HEK293T (cell line): ENCODE results near the gene SOX13.
"Not testable (repeated sequence)": the region's sequence is repeated elsewhere in the genome, so short reads cannot be mapped to it uniquely, and the experiment has no call there.

Experiments
- CTCF ChIA-PET: fragments of 350-600 bp; formaldehyde crosslinking; extraction: SDS; loops from one replicate; lab custom pipeline; 2021; ENCODE audit warnings: antibody characterized with exemption, inconsistent platforms; lab: Yijun Ruan, JAX
- POLR2A ChIA-PET: fragments of 350-600 bp; formaldehyde crosslinking; extraction: SDS; loops from one replicate; lab custom pipeline; 2020; ENCODE audit warnings: antibody characterized with exemption, inconsistent platforms; lab: Yijun Ruan, JAX
- DNase-seq: peaks from one replicate; pipeline ENCODE4 v3.0.0; 2012; ENCODE audit warnings: mixed read lengths; ENCODE audit errors: extremely low spot score
- ARNT ChIP-seq: fragments of 450-650 bp; IDR thresholded peaks from 2 replicates; pipeline ENCODE4 v1.6.1; 2017; ENCODE audit warnings: mild to moderate bottlenecking
- BHLHE40 ChIP-seq: fragments of 450-650 bp; IDR thresholded peaks from 2 replicates; pipeline ENCODE4 v1.6.1; 2016; ENCODE audit warnings: mild to moderate bottlenecking, moderate library complexity, borderline replicate concordance
- CTBP1 ChIP-seq: fragments of 450-650 bp; IDR thresholded peaks from 2 replicates; pipeline ENCODE4 v1.6.1; 2016; ENCODE audit warnings: borderline replicate concordance
- ELF4 ChIP-seq: fragments of 450-650 bp; IDR thresholded peaks from 2 replicates; pipeline ENCODE4 v1.6.1; 2017; ENCODE audit warnings: antibody characterized with exemption
- FOXA1 ChIP-seq: fragments of 450-650 bp; IDR thresholded peaks from 2 replicates; pipeline ENCODE4 v1.6.1; 2016; ENCODE audit warnings: mild to moderate bottlenecking
- FOXK2 ChIP-seq: fragments of 450-650 bp; IDR thresholded peaks from 2 replicates; pipeline ENCODE4 v1.6.1; 2016; ENCODE audit warnings: mild to moderate bottlenecking
- FOXM1 ChIP-seq: fragments of 450-650 bp; IDR thresholded peaks from 2 replicates; pipeline ENCODE4 v1.6.1; 2017; ENCODE audit warnings: mild to moderate bottlenecking, borderline replicate concordance
- HDGF ChIP-seq: fragments of 450-650 bp; IDR thresholded peaks from 2 replicates; pipeline ENCODE4 v1.6.1; 2017; ENCODE audit warnings: antibody characterized with exemption, borderline replicate concordance
- L3MBTL2 ChIP-seq: fragments of 450-650 bp; conservative IDR thresholded peaks from 2 replicates; pipeline ENCODE4 v1.6.1; 2016; ENCODE audit warnings: mild to moderate bottlenecking
- LEF1 ChIP-seq: fragments of 450-650 bp; IDR thresholded peaks from 2 replicates; pipeline ENCODE4 v1.6.1; 2017; ENCODE audit warnings: mild to moderate bottlenecking, borderline replicate concordance
- NFRKB ChIP-seq: fragments of 450-650 bp; IDR thresholded peaks from 2 replicates; pipeline ENCODE4 v1.6.1; 2016; ENCODE audit warnings: mild to moderate bottlenecking, moderate library complexity
- PKNOX1 ChIP-seq: fragments of 450-650 bp; IDR thresholded peaks from 2 replicates; pipeline ENCODE4 v1.6.1; 2016
- SP1 ChIP-seq: fragments of 450-650 bp; IDR thresholded peaks from 2 replicates; pipeline ENCODE4 v1.6.1; 2017
- SUZ12 ChIP-seq: fragments of 450-650 bp; IDR thresholded peaks from 2 replicates; pipeline ENCODE4 v1.6.1; 2016; ENCODE audit warnings: mild to moderate bottlenecking
- TARDBP ChIP-seq: fragments of 450-650 bp; IDR thresholded peaks from 2 replicates; pipeline ENCODE4 v1.6.1; 2016
- ZNF384 ChIP-seq: fragments of 450-650 bp; IDR thresholded peaks from 2 replicates; pipeline ENCODE4 v1.6.1; 2016

SOX13 gene

DNA sequence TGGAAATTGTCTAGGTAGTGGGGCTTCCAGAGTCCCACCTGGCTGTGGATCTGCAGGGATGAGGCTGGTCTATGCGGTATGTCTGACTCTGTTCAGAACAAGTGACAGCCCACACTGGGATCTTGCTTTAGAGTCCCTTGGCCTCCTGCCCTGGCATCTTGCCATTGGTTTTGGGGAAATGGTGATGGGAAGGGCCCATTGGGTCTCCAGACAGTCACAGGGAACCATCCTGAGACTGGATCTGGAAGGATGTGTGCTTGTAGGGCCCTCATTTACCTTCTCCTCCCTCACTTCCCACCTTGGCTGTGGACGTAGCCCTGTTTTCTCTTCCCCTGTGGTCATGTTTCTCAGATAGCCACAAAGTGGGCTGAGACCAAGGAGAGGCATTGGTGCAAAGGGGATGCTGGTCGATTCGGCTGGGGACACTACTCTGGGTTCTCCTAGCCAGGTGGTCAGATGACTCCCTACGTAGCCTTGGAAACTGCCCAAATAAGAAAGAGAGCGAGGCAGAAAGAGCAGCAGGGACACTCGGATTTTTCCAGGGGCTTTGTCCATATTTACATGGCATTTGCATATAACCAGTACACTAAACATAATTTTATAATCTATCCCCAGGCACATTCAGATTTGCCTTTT is 15.1 kb downstream of the SOX13 start:
- no peak for DNase-seq
- ChIA-PET CTCF (no interaction called here), POLR2A (no interaction called here)
- no peak for TF ChIP-seq ELF4
- no peak for TF ChIP-seq FOXK2
- TF ChIP-seq PKNOX1: no peak
- TF ChIP-seq SUZ12: no peak
- no peak for TF ChIP-seq NFRKB
- TF ChIP-seq FOXM1: no peak
- no peak for TF ChIP-seq HDGF

DNA sequence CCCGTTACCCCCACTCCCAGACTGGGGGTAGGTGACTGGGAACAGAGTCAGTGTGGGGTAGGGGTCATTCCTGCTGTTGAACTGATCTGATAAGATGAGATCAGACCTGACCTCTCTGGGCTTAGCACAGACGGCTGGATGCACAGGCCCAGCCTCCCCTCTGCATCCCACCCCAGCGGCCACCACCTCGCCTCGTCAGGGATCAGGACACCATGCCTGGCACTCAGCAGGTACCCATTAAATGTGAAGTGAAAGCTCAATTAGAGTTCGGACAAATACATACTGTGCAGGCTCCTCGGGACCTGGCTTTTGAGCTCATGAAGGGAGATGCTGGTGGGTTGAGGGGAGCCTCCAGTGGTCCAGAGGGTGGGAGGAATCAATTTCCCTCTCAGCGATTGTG is 15.7 kb downstream of the SOX13 start:
- ChIA-PET POLR2A (no interaction called here), CTCF (no interaction called here)
- DNase-seq: no peak
- TF ChIP-seq FOXK2 (no peak), ZNF384 (no peak), SP1 (no peak), TARDBP (no peak), FOXA1 (no peak), NFRKB (no peak), BHLHE40 (no peak), ELF4 (no peak), FOXM1 (no peak), LEF1 (no peak), PKNOX1 (no peak), HDGF (no peak), L3MBTL2 (no peak)

DNA sequence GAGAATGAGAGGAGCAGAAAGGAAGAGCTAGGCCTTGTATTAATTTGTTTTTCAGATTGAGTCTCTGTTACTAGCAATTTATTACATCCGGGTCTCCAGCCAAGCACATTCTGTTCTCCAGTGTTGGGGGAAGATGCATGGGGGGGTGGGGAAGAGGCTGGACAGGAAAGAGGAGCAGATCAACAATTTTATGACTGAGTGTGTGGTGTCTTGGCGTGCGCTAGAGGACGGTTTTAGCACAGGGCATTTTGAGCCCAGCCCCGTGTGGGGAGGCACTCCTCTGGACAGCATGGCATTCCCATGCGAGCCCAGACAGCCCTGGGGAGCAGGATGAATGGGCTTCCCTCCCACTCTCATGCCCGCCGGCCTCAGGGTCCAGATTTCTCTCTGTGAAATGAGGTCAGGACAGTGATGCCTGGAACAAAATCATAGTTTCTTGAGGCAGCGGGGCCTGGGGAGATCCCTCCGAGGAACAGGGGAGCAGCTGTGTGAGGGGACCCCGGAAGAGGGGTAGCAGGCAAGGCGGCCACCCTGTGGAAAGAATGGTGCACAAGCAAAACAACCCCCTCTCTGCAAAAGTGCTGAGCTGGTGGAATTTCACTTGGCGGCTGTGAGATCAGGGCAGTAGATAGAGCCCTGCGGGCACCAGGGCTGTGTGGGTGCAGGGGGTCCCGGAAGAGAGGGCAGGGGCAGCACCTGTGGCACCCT is 16.3 kb downstream of the SOX13 start:
- no peak for DNase-seq
- POLR2A ChIA-PET: no interaction called here
- CTCF ChIA-PET: no interaction called here
- TF ChIP-seq LEF1: no peak
- no peak for TF ChIP-seq SUZ12
- no peak for TF ChIP-seq NFRKB
- TF ChIP-seq TARDBP: no peak
- no peak for TF ChIP-seq ELF4
- no peak for TF ChIP-seq FOXM1
- no peak for TF ChIP-seq SP1

DNA sequence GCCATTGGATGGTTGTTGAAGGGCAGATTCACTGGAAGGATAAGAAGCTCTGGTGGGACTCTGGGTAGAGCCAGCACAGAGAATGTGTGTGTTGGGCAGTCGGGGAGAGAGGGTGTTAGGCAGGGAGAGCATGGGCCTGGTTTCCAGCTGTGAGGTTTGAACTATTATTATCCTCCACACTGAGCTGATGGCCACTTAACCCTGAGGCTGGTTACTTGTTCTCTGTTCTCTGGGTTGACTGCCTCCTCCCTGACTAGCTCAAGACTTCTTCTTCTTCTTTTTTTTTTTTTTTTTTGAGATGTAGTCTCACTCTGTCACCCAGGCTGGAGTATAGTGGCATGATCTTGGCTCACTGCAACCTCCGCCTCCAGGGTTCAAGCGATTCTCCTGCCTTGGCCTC is 17.2 kb downstream of the SOX13 start:
- POLR2A ChIA-PET, CTCF ChIA-PET, DNase-seq: not testable (repeated sequence)

DNA sequence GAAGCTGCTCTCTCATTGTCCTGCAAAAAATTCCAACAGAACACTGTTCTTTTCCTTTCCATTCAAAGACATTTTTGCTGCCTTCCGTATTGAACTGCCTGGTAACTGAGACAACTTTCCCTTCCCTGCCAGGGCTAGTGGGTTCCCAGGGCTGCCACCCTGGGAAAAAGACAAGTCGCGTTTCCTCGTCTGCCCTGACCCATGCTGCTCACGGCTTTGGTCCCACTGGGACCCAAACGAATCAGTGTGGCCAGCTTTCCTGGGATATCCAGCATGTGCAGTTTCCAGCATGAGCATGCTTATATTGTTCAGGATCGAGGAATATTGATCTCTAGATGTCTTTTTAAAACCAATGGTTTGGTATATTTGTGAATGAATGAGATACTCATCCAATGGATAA is 18.2 kb downstream of the SOX13 start:
- CTCF ChIA-PET: no interaction called here
- DNase-seq: no peak
- TF ChIP-seq HDGF (no peak), ARNT (no peak), FOXK2 (no peak), TARDBP (no peak), L3MBTL2 (no peak), NFRKB (no peak), SUZ12 (no peak), BHLHE40 (no peak), ZNF384 (no peak), SP1 (no peak)
- POLR2A ChIA-PET: no interaction called here

- TF ChIP-seq CTBP1: no peak
- no peak for TF ChIP-seq ZNF384
- no peak for TF ChIP-seq FOXM1
- no peak for TF ChIP-seq ARNT
- no peak for TF ChIP-seq PKNOX1
- TF ChIP-seq FOXK2: no peak
- POLR2A ChIA-PET: no interaction called here
- DNase-seq: no peak
- CTCF ChIA-PET: no interaction called here
These were observed 18.9 kb downstream of the SOX13 start for GRCh38 chr1:204091787-204092312.
